ENCODE results near the gene TCEAL4. TPM values are rescaled to one million over a fixed set of nuclear protein-coding genes. Genes with fewer than 3 reads are reported as not detected.
A peak's percentile ranks its signal among the peaks of the same experiment; 100 is the strongest.
"Not testable (repeated sequence)": the region's sequence is repeated elsewhere in the genome, so short reads cannot be mapped to it uniquely, and the experiment has no call there.

The TCEAL4 gene
- total RNA-seq, 2 donors from 2014 or later, result 4.0 to 8.2 TPM

- no peak for DNase-seq (ENCODE audit: low spot score)
- Mint-ChIP-seq H3K4me1 (ENCODE audit: low read depth in 2 of 2) (no peaks in the 10 kb centered on the region), H3K9me3 (no peaks in the 10 kb centered on the region), H3K27me3 (peaks cover 6 to 12% of the 10 kb centered on the region in 2 donors), H3K36me3 (no peaks in the 10 kb centered on the region), H3K27ac (no peak overlapping the region), H3K4me3 (no peak overlapping the region)
- no peak for ATAC-seq
Measured at GRCh38 chrX:103562801-103563200, 22.5 kb upstream of the TCEAL4 start.

- Mint-ChIP-seq H3K27ac (no peak overlapping the region), H3K36me3 (no peaks in the 10 kb centered on the region), H3K4me1 (ENCODE audit: low read depth in 2 of 2) (no peaks in the 10 kb centered on the region), H3K27me3 (peaks cover 6 to 15% of the 10 kb centered on the region in 2 donors), H3K4me3 (no peak overlapping the region), H3K9me3 (no peaks in the 10 kb centered on the region)
- ATAC-seq (no peak), DNase-seq (ENCODE audit: low spot score) (no peak)
Measured at GRCh38 chrX:103565197-103565596, 20.1 kb upstream of the TCEAL4 start.

GRCh38 chrX:103565752-103566151 is 19.6 kb upstream of the TCEAL4 start:
- H3K36me3 Mint-ChIP-seq, result no peaks in the 10 kb centered on the region

GRCh38 chrX:103571121-103571520 is 14.2 kb upstream of the TCEAL4 start:
- Mint-ChIP-seq H3K4me1 (ENCODE audit: low read depth in 2 of 2) (no peaks in the 10 kb centered on the region), H3K9me3 (no peaks in the 10 kb centered on the region), H3K36me3 (no peaks in the 10 kb centered on the region), H3K27me3 (peaks cover 0 to 19% of the 10 kb centered on the region in 2 donors), H3K4me3 (no peak overlapping the region), H3K27ac (no peak overlapping the region)
- ATAC-seq (no peak), DNase-seq (ENCODE audit: low spot score) (no peak)

More at GRCh38 chrX:103565752-103566151, 19.6 kb upstream of the TCEAL4 start:
- H3K4me1 Mint-ChIP-seq (ENCODE audit: low read depth in 2 of 2), result no peaks in the 10 kb centered on the region
- no peak overlapping the region for H3K27ac Mint-ChIP-seq
- H3K4me3 Mint-ChIP-seq, result no peak overlapping the region
- no peak for ATAC-seq
- no peak for DNase-seq (ENCODE audit: low spot score)
- H3K27me3 Mint-ChIP-seq, result peaks cover 6 to 19% of the 10 kb centered on the region in 2 donors
- no peaks in the 10 kb centered on the region for H3K9me3 Mint-ChIP-seq

- no peak overlapping the region for H3K27ac Mint-ChIP-seq
- no peaks in the 10 kb centered on the region for H3K4me1 Mint-ChIP-seq (ENCODE audit: low read depth in 2 of 2)
- DNase-seq (ENCODE audit: low spot score) (no peak), ATAC-seq (no peak)
- H3K4me3 Mint-ChIP-seq, result no peak overlapping the region
- no peaks in the 10 kb centered on the region for H3K9me3 Mint-ChIP-seq
- H3K36me3 Mint-ChIP-seq, result no peaks in the 10 kb centered on the region
- peaks cover 0 to 21% of the 10 kb centered on the region in 2 donors for H3K27me3 Mint-ChIP-seq
Measured at GRCh38 chrX:103571726-103572125, 13.6 kb upstream of the TCEAL4 start.

- peaks cover 0 to 28% of the 10 kb centered on the region in 2 donors for H3K27me3 Mint-ChIP-seq
- DNase-seq (ENCODE audit: low spot score) (no peak), ATAC-seq (no peak)
- no peaks in the 10 kb centered on the region for H3K36me3 Mint-ChIP-seq
- H3K4me3 Mint-ChIP-seq, result no peak overlapping the region
- no peak overlapping the region for H3K27ac Mint-ChIP-seq
- no peaks in the 10 kb centered on the region for H3K4me1 Mint-ChIP-seq (ENCODE audit: low read depth in 2 of 2)
- H3K9me3 Mint-ChIP-seq, result no peaks in the 10 kb centered on the region
Measured at GRCh38 chrX:103573202-103573601, 12.1 kb upstream of the TCEAL4 start.

GRCh38 chrX:103584596-103584995 is 719 bp upstream of the TCEAL4 start:
- Mint-ChIP-seq H3K4me1 (ENCODE audit: low read depth in 2 of 2) (peaks cover 4 to 5% of the 10 kb centered on the region in 2 donors), H3K27ac (no peak overlapping the region), H3K36me3 (peaks cover 4% of the 10 kb centered on the region), H3K4me3 (peak overlapping the region; percentile 59), H3K27me3 (peaks cover 19 to 37% of the 10 kb centered on the region in 2 donors), H3K9me3 (no peaks in the 10 kb centered on the region)
- ATAC-seq, result no peak
- DNase-seq (ENCODE audit: low spot score), result no peak

GRCh38 chrX:103586314-103586646 is 965 bp downstream of the TCEAL4 start:
- Mint-ChIP-seq H3K27me3 (peaks cover 14 to 30% of the 10 kb centered on the region in 2 donors), H3K4me3 (peak overlapping the region; percentile 74), H3K36me3 (peaks cover 4% of the 10 kb centered on the region), H3K27ac (peak overlapping the region in 1 of 2 donors; percentile 28), H3K9me3 (no peaks in the 10 kb centered on the region), H3K4me1 (ENCODE audit: low read depth in 2 of 2) (peaks cover 4 to 5% of the 10 kb centered on the region in 2 donors)
- no peak for ATAC-seq
- DNase-seq (ENCODE audit: low spot score), result no peak

GRCh38 chrX:103586659-103587058 is 1.3 kb downstream of the TCEAL4 start:
- ATAC-seq (no peak), DNase-seq (ENCODE audit: low spot score) (no peak)
- peaks cover 4 to 5% of the 10 kb centered on the region in 2 donors for H3K4me1 Mint-ChIP-seq (ENCODE audit: low read depth in 2 of 2)
- H3K4me3 Mint-ChIP-seq, result no peak overlapping the region
- H3K27ac Mint-ChIP-seq, result no peak overlapping the region
- H3K27me3 Mint-ChIP-seq, result peaks cover 11 to 30% of the 10 kb centered on the region in 2 donors
- no peaks in the 10 kb centered on the region for H3K9me3 Mint-ChIP-seq
- peaks cover 4% of the 10 kb centered on the region for H3K36me3 Mint-ChIP-seq

GRCh38 chrX:103592295-103592694 is 7.0 kb downstream of the TCEAL4 start:
- H3K36me3 Mint-ChIP-seq; H3K4me3 Mint-ChIP-seq; H3K27ac Mint-ChIP-seq; H3K9me3 Mint-ChIP-seq; H3K4me1 Mint-ChIP-seq (ENCODE audit: low read depth in 2 of 2); DNase-seq (ENCODE audit: low spot score); H3K27me3 Mint-ChIP-seq; ATAC-seq: not testable (repeated sequence)

GRCh38 chrX:103595202-103595601 is 9.9 kb downstream of the TCEAL4 start:
- H3K36me3 Mint-ChIP-seq; H3K27ac Mint-ChIP-seq; H3K27me3 Mint-ChIP-seq; ATAC-seq; H3K4me1 Mint-ChIP-seq (ENCODE audit: low read depth in 2 of 2); DNase-seq (ENCODE audit: low spot score); H3K4me3 Mint-ChIP-seq; H3K9me3 Mint-ChIP-seq: not testable (repeated sequence)

GRCh38 chrX:103607364-103608305 is 22.3 kb downstream of the TCEAL4 start, which contains the start of gene TCEAL3:
TSS of gene TCEAL3 (plus strand) at chrX:103607963. CDS start at chrX:103609065, 1,102 bp downstream.
- Mint-ChIP-seq H3K9me3 (no peaks in the 10 kb centered on the region), H3K27ac (peak within 1 kb of the TSS in 1 of 2 donors; percentile 84), H3K4me3 (peak within 1 kb of the TSS; percentile 70), H3K27me3 (peaks cover 7 to 28% of the 10 kb centered on the region in 2 donors), H3K4me1 (ENCODE audit: low read depth in 2 of 2) (peaks cover 0 to 6% of the 10 kb centered on the region in 2 donors), H3K36me3 (no peaks in the 10 kb centered on the region)
- DNase-seq (ENCODE audit: low spot score), result peak; percentile 68
- ATAC-seq, result peak; percentile 84 to 86

GRCh38 chrX:103608306-103608963 is 23.1 kb downstream of the TCEAL4 start:
- H3K27ac Mint-ChIP-seq, result peak overlapping the region in 1 of 2 donors; percentile 35
- H3K4me1 Mint-ChIP-seq (ENCODE audit: low read depth in 2 of 2), result peaks cover 0 to 6% of the 10 kb centered on the region in 2 donors
- peak in 1 of 2 donors; percentile 7 for ATAC-seq
- H3K9me3 Mint-ChIP-seq, result no peaks in the 10 kb centered on the region
- H3K27me3 Mint-ChIP-seq, result peaks cover 7 to 23% of the 10 kb centered on the region in 2 donors
- DNase-seq (ENCODE audit: low spot score), result no peak
- H3K36me3 Mint-ChIP-seq, result no peaks in the 10 kb centered on the region
- peak overlapping the region; percentile 70 for H3K4me3 Mint-ChIP-seq

GRCh38 chrX:103610282-103610681 is 25.0 kb downstream of the TCEAL4 start:
- Mint-ChIP-seq H3K4me1 (ENCODE audit: low read depth in 2 of 2) (peaks cover 0 to 6% of the 10 kb centered on the region in 2 donors), H3K27ac (no peak overlapping the region)

More at GRCh38 chrX:103610282-103610681, 25.0 kb downstream of the TCEAL4 start:
- peaks cover 7 to 22% of the 10 kb centered on the region in 2 donors for H3K27me3 Mint-ChIP-seq
- H3K9me3 Mint-ChIP-seq, result no peaks in the 10 kb centered on the region
- no peak overlapping the region for H3K4me3 Mint-ChIP-seq
- ATAC-seq (no peak), DNase-seq (ENCODE audit: low spot score) (no peak)
- no peaks in the 10 kb centered on the region for H3K36me3 Mint-ChIP-seq
